GM10266 (cell line): Measurements from ENCODE around the gene HOXA10.

Experiments
- DNase-seq: peaks from one replicate; pipeline ENCODE4 v3.0.0; 2012; ENCODE audit errors: extremely low spot score
- CTCF ChIP-seq: IDR thresholded peaks from 2 replicates; pipeline ENCODE4 v1.5.1; 2012; ENCODE audit warnings: mild to moderate bottlenecking, low read depth; ENCODE audit not compliant: control insufficient read depth, insufficient read depth; ENCODE audit errors: missing control alignments

HOXA10 gene

DNA sequence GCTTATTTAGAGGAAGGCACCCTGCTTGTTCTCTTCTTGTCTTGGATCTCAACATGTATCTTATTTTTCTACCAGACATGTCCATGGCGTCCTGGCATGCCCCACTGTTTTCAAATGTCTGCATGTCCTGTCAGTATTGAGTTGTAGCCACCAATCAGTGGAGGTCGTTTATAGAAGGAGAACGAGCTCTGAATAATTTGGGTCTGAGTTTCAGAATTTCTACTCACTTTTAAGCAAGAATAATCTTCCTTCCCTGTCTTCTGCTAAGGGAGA, 28.7 kb upstream of the HOXA10 start:
- no peak for TF ChIP-seq CTCF
- no peak for DNase-seq

DNA sequence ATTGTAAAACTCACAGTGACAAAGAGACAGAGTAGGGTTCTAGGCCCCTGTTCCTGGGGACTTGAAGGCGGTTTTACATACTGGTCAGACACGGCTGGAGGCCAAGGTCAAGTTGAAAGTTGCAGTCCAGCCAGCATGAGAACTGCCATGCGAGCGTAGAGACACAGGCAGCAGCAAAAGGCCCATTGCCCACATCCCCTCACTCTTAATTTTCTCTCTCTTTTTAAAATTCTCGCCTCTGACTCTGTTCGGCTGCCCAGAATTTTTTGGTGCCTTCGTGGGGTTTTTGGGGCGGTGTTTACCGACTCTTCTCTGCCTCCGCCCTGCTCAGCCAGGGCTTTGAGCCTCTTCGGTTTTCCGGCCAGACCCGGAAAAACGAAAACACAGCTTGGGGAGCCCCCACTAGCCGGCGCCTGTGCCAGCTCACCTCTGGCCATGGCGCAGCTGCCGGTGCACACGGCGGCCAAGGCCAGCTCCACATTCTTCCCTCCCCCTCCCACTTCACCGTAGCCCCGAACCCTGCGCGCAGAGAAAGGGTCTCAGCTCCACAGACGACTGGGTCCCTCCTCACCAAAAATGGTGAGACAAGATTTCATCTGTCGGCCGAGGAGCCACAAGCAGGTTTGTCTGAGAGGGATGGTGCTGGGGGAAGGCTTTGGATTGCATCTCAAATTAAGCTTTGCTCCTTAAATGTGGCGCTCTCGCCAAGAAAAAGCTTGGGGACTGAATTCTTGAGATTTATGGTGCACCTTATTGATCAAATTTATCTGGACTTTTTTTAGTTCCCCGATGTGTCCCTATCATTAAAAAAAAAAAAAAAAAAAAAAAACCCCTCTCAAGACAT, 28.1 kb upstream of the HOXA10 start:
- no peak for TF ChIP-seq CTCF
- no peak for DNase-seq

DNA sequence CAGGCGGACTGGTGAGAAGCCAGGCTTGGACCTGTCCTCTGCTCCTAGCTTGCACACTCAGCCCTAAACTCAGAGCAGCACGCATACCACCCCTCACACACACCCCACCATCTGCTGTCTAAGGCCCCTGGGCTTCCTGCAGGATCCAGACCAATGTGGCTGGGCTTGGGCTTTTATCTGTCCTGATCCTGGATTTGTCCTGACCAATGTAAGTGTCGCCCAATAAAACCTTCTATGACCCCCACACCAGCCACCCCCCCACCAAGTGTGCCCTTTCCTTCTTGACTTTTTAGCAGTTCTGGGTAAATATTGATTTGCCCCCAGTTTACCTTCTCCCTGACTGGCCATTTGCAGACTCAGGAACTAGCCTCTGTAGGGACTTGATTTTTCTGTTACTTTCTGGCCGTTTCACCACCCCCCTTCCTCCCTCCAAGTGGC, 27.5 kb upstream of the HOXA10 start:
- no peak for TF ChIP-seq CTCF
- DNase-seq = no peak

- no peak for TF ChIP-seq CTCF
- no peak for DNase-seq
Measured at GRCh38 chr7:27200761-27201579, 26.9 kb upstream of the HOXA10 start.

- DNase-seq = no peak
- no peak for TF ChIP-seq CTCF
Measured at GRCh38 chr7:27199849-27200760, 26.0 kb upstream of the HOXA10 start, which contains the start of gene HOXA13. Gene HOXA13 (minus strand): TSS chr7:27200091. CDS start chr7:27200077, 14 bp downstream.

DNA sequence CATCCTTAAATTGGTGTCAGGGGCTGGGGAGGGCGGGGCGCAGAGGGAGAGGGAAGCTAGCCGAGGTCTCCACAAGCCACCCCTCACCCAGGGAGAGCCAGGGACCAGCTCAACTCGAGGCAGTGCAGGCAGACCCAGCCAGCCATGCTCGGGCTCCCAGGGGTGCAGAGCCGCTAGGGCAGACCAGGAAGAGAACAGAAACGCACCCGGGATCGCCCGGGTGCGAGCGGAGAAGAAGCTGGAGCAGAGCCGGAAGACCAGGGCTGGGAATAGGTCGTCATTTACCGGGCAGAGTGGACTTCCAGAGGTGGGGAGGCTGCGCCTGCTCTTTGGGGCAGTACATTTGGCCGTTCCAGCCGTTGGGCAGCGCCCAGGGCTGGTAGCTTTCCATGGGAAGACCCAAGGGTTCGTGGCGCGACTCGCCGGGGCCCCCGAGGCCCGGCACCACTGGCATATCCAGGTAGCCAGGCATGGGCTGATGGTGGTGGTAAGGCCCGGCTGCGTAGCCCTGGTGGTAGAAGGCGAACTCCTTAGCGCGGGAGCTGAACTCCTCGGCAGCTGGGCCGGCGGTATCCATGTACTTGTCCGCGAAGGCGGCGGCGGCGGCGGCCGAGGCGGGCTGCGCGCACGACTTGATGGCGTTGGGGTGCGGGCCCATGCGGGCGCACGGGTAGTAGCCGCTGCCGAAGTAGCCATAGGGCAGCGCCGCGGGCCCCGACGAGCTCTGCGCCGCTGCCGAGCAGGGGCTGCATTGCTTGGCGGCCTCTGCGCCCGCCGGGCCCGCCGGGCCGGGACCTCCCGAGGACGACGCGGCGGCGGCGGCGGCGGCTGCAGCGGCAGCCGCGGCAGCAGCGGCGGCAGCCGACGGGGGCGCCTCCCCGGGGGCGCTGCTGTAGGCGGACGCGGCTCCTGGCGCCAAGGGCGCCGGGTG, 25.0 kb upstream of the HOXA10 start:
- no peak for TF ChIP-seq CTCF
- no peak for DNase-seq
